Activated CD4-positive, alpha-beta T cell treated with anti-CD3 and anti-CD28 coated beads for 36 hours (primary cell): ENCODE results near the gene KHDC4. TPM values are rescaled to one million over a fixed set of nuclear protein-coding genes. Genes with fewer than 3 reads are reported as not detected.
"Not testable (repeated sequence)": the region's sequence is repeated elsewhere in the genome, so short reads cannot be mapped to it uniquely, and the experiment has no call there.

ENCODE experiments used
- ATAC-seq: fragments of 200-7000 bp; cut with Tn5 transposase; one replicate; pipeline ENCODE4 v1.10.0; 2021; ENCODE audit warnings: mild to moderate bottlenecking, moderate library complexity
- CTCF ChIA-PET: fragments of 350-600 bp; sonication (Branson Sonifier 250); formaldehyde crosslinking; loops from one replicate; lab custom pipeline; 2021; ENCODE audit warnings: antibody characterized with exemption; lab: Charles Lee
- POLR2A ChIA-PET: fragments of 350-600 bp; sonication (Branson Sonifier 250); formaldehyde crosslinking; loops from one replicate; lab custom pipeline; 2021; ENCODE audit warnings: antibody characterized with exemption, inconsistent platforms; lab: Charles Lee
- DNase-seq: peaks from one replicate; pipeline ENCODE4 v3.0.0-alpha.2; 2020
- H3K27ac Mint-ChIP-seq: one replicate; pipeline ENCODE4 v1.8.0; 2021; ENCODE audit warnings: mixed read lengths
- H3K27me3 Mint-ChIP-seq: one replicate; pipeline ENCODE4 v1.8.0; 2021; ENCODE audit warnings: mixed read lengths
- H3K36me3 Mint-ChIP-seq: one replicate; pipeline ENCODE4 v1.8.0; 2021; ENCODE audit warnings: low read depth, mixed read lengths
- H3K4me1 Mint-ChIP-seq: one replicate; pipeline ENCODE4 v1.8.0; 2021; ENCODE audit warnings: mixed read lengths
- H3K4me3 Mint-ChIP-seq: one replicate; pipeline ENCODE4 v1.8.0; 2021; ENCODE audit warnings: mild to moderate bottlenecking, moderate library complexity, mixed read lengths
- H3K9me3 Mint-ChIP-seq: one replicate; pipeline ENCODE4 v1.8.0; 2021; ENCODE audit warnings: low read depth, mixed read lengths
- intact Hi-C, 2 experiments: fragments of 100-400 bp; cut with DNase I in 1 of 2; cut with micrococcal nuclease in 1 of 2; formaldehyde crosslinking; loops; one replicate each; pipeline versions ENCODE4 v1.14.2 to v1.15.1; 2022 to 2024; cut with DNase I, micrococcal nuclease
- total RNA-seq, 2 experiments: library from RNA; stranded (reverse); gene quantifications; one replicate each; pipeline ENCODE4 v1.2.3, GENCODE V29; 2021

Gene KHDC4
- total RNA-seq, 2 experiments from 2014 or later: 68.7 to 97.5 TPM

DNA sequence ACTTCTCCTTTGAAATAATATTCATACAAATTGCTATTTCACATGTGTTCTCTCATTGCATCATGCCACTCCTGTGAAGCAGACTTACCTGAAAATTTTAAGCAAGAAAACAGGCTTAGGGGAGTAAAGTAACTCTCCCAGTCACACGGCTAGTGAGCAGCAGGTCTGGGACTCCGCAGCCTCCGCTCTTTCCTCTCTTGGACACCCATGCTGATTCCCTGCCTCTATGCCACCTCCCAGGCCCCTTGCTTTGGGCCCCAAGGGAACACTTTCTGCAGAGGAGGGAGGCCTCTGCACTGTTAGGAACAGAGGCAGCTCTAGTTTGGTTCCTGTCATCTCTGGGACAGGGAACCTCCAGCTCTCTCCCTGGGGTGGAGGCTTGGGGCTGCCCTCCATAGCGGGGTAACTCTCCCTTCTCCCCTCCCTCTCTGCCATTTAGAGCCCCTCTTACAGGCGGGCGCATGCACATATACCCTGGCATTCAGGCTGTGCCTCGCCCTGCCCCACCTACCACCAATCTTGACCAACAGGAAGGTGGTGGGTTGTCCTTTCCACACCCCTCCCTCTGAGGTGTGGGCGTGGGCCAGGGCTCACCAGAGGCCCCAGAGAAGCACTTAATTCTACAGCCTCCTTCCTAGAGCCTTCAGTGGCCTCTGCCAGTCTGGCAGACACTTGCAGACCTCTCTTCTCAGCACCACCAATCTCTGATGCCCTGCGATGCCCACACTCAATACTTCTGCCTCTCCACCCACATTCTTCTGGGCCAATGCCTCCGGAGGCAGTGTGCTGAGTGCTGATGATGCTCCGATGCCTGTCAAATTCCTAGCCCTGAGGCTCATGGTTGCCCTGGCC lies 7.0 kb upstream of the KHDC4 start, which contains the start of gene RXFP4:
Gene RXFP4, plus strand, starts transcription at position 646 of the 852 bp plus-strand sequence. Its CDS starts 72 bp downstream, at position 718.
- DNase-seq (peak; percentile 28), ATAC-seq (peak; percentile 4)
- intact Hi-C loops: no loop called here
- H3K4me1 Mint-ChIP-seq: peaks cover 65% of the 10 kb centered on the region
- peak within 1 kb of the TSS; percentile 92 for H3K27ac Mint-ChIP-seq
- ChIA-PET CTCF (interaction anchor here (5.2 kb wide), 1 partner anchor 49 kb away, joined by 72 read pairs; no protein-coding TSS in a partner anchor), POLR2A (interaction anchor here (1.2 to 2.0 kb wide), 2 partner anchors 35 to 76 kb away, joined by 3 to 13 read pairs; no protein-coding TSS in a partner anchor)
- peaks cover 16% of the 10 kb centered on the region for H3K36me3 Mint-ChIP-seq
- no peaks in the 10 kb centered on the region for H3K27me3 Mint-ChIP-seq
- no peak within 1 kb of the TSS for H3K4me3 Mint-ChIP-seq
- no peaks in the 10 kb centered on the region for H3K9me3 Mint-ChIP-seq

DNA sequence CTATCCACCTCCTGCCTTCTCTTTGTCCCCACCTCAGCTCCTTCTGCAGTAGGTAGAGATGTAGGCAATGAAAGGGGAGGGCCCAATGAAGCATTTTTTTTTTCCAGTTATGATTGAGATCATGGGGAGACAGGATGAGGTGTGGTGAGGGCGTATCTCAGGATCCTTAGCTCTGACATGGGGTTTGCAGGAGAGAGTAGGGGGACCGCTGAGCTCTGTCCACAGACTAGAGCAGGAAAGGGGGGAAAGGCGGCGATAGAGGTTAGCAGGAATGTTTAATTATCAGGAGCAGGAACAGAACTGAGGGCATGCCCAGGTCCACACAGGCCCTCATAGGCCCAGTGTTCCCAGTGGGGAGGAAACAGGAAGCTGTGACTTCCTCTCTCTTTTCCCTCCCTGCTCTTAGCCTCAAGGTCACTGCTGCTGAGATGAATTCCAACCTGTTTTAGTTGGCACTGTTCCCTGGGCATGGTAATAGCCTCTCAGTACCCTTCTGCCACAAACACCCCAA lies 6.3 kb upstream of the KHDC4 start:
- intact Hi-C loops: no loop called here
- CTCF ChIA-PET: interaction anchor here (0.7 to 5.2 kb wide), 2 partner anchors 50 to 526 kb away, joined by 3 to 72 read pairs; no protein-coding TSS in a partner anchor
- peaks cover 58% of the 10 kb centered on the region for H3K4me1 Mint-ChIP-seq

DNA sequence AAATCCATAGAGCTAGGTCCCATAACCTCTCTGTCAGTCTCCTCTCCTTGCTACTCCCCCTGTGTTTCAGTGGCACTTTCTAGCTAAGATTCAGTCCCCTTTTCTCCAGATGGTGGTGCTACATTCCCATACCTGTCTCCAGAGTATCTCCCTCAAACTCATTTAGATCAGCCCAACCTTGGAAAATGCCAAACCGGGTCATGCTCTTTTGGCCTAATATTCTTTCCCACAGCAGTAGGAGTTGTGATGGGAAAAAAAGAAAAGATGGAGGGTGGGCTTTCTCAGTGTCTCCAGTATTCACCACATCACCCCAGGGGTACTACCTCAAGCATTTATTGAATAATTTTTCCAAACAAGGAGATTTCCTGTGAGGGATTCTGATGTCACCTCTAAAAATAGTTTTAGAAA lies 4.0 kb upstream of the KHDC4 start:
- Mint-ChIP-seq H3K9me3 (no peaks in the 10 kb centered on the region), H3K4me1 (peaks cover 44% of the 10 kb centered on the region), H3K4me3 (no peak overlapping the region), H3K27ac (peak overlapping the region; percentile 63), H3K36me3 (no peaks in the 10 kb centered on the region), H3K27me3 (no peaks in the 10 kb centered on the region)
- POLR2A ChIA-PET: interaction anchor here (0.6 to 1.4 kb wide), 4 partner anchors 8 to 287 kb away, joined by 3 to 11 read pairs (median 5); partner anchors contain the start of gene ARHGEF2
- DNase-seq (peak; percentile 42), ATAC-seq (peak; percentile 18)
- intact Hi-C loops: loop anchor here (1.0 kb wide), 2 partner anchors 51 to 128 kb away; no protein-coding TSS in a partner anchor
- CTCF ChIA-PET: interaction anchor here (0.6 to 5.2 kb wide), 26 partner anchors 8 to 687 kb away, joined by 3 to 72 read pairs (median 4); partner anchors contain the start of gene ARHGEF2

More for the DNA sequence above, 6.3 kb upstream of the KHDC4 start:
- DNase-seq: peak; percentile 29
- no peaks in the 10 kb centered on the region for H3K9me3 Mint-ChIP-seq
- POLR2A ChIA-PET: interaction anchor here (0.6 to 2.0 kb wide), 4 partner anchors 14 to 76 kb away, joined by 3 to 13 read pairs (median 4); no protein-coding TSS in a partner anchor
- no peaks in the 10 kb centered on the region for H3K27me3 Mint-ChIP-seq
- H3K36me3 Mint-ChIP-seq: peaks cover 10% of the 10 kb centered on the region
- peak overlapping the region; percentile 92 for H3K27ac Mint-ChIP-seq
- peak; percentile 65 for ATAC-seq
- no peak overlapping the region for H3K4me3 Mint-ChIP-seq

DNA sequence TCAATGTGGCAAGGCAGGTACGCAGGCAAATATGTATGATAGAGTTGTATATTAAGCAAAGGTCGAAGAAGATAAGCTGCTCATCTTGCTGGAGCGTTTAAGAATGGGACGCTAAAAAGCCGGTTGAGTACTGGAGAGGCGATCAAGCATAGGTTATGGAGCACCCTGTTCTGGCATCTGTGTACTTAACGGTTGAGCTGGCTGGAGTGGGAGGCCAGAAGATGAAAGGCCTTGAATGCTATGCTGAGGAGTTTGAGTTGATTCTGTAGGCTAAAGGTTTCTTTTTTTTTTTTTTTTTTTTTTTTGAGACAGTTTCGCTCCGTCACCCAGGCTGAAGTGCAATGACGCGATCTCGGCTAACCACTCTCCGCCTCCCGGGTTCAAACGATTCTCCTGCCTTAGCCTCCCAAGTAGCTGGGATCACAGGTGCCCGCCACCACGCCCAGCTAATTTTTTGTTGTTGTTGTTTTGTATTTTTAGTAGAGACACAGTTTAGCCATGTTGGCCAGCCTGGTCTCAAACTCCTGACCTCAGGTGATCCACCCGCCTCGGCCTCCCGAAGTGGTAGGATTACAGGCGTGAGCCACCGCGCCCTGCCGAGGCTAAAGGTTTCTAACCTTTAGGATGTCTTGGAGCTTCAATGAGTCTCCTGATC lies 850 bp upstream of the KHDC4 start:
- Mint-ChIP-seq H3K4me1 (peaks cover 48% of the 10 kb centered on the region), H3K27me3 (no peaks in the 10 kb centered on the region), H3K36me3 (peaks cover 24% of the 10 kb centered on the region), H3K9me3 (no peaks in the 10 kb centered on the region), H3K4me3 (no peak overlapping the region), H3K27ac (no peak overlapping the region)
- intact Hi-C loops: loop anchor here (1.0 to 2.0 kb wide), 12 partner anchors 11 to 403 kb away; partner anchors contain the start of genes ARHGEF2 (in 2 of the 2), CCT3 (in 2 of the 2), SYT11 (in 2 of the 2) and TSACC (in 2 of the 2)
- DNase-seq (no peak), ATAC-seq (no peak)
- POLR2A ChIA-PET: interaction anchor here (0.8 to 5.5 kb wide), 7 partner anchors 11 to 96 kb away, joined by 3 to 62 read pairs (median 6); partner anchors contain the start of gene ARHGEF2
- CTCF ChIA-PET: interaction anchor here (0.6 to 5.4 kb wide), 13 partner anchors 9 to 162 kb away, joined by 3 to 42 read pairs (median 6); partner anchors contain the start of gene ARHGEF2

DNA sequence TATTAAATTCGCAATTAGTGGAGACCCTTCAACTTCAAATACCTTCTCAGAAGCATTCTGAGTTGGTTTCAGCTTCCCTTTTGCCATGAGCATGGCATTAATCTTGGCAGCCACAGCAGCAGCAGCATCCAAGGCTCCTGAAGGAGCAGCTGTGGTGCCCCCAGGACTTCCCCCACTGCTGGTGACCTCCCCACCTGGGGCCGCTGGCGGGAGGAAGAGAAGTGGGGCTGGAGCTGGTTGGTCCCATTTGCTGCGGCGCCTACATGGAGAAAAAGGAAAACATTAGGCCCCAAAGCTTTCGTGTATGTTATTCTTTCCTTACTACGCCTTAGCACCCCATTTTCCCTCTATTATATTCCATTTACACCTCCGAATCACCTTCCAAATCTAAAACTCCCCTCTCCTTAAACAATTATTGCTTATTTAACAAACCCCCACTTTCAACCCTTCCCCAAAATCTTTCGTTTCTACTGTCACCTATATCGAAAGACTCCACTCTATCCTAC lies 569 bp downstream of the KHDC4 start:
- H3K9me3 Mint-ChIP-seq: no peaks in the 10 kb centered on the region
- no peaks in the 10 kb centered on the region for H3K27me3 Mint-ChIP-seq
- peaks cover 33% of the 10 kb centered on the region for H3K36me3 Mint-ChIP-seq
- ChIA-PET CTCF (interaction anchor here (0.6 to 5.4 kb wide), 11 partner anchors 10 to 706 kb away, joined by 3 to 42 read pairs (median 7); partner anchors contain the start of gene ARHGEF2), POLR2A (interaction anchor here (0.6 to 5.5 kb wide), 6 partner anchors 12 to 97 kb away, joined by 3 to 62 read pairs (median 6); partner anchors contain the start of genes ARHGEF2 and SYT11)
- peaks cover 50% of the 10 kb centered on the region for H3K4me1 Mint-ChIP-seq
- intact Hi-C loops: loop anchor here (1.0 to 2.0 kb wide), 12 partner anchors 13 to 405 kb away; partner anchors contain the start of genes ARHGEF2 (in 2 of the 2), CCT3 (in 2 of the 2), SYT11 (in 2 of the 2) and TSACC (in 2 of the 2)
- no peak overlapping the region for H3K27ac Mint-ChIP-seq
- no peak overlapping the region for H3K4me3 Mint-ChIP-seq
- DNase-seq (peak; percentile 36), ATAC-seq (no peak)

DNA sequence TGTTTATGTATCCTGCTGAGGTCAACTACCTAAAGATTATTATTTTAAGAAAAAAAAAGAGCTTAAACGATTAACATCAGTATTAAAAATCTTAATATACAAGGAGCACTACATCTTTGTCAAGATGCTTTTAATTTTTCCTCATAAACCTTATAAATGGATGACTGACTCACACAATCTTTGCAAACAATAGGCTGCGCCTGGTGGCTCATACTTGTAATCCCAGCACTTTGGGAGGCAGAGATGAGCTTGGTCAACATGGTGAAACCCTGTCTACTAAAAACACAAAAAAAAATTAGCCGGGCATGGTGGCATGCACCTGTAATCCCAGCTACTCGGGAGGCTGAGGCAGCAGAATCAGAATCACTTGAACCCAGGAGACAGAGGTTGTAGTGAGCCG lies 1.7 kb downstream of the KHDC4 start:
- Mint-ChIP-seq H3K36me3 (peaks cover 44% of the 10 kb centered on the region), H3K27me3 (no peaks in the 10 kb centered on the region), H3K9me3 (no peaks in the 10 kb centered on the region), H3K4me1 (peaks cover 41% of the 10 kb centered on the region), H3K27ac (no peak overlapping the region), H3K4me3 (no peak overlapping the region)
- ChIA-PET POLR2A (interaction anchor here (0.6 to 5.5 kb wide), 7 partner anchors 17 to 173 kb away, joined by 3 to 62 read pairs (median 4); partner anchors contain the start of gene ARHGEF2), CTCF (interaction anchor here (0.7 to 5.4 kb wide), 10 partner anchors 11 to 134 kb away, joined by 3 to 42 read pairs (median 6); partner anchors contain the start of gene ARHGEF2)
- DNase-seq: no peak
- intact Hi-C loops: no loop called here
- no peak for ATAC-seq

DNA sequence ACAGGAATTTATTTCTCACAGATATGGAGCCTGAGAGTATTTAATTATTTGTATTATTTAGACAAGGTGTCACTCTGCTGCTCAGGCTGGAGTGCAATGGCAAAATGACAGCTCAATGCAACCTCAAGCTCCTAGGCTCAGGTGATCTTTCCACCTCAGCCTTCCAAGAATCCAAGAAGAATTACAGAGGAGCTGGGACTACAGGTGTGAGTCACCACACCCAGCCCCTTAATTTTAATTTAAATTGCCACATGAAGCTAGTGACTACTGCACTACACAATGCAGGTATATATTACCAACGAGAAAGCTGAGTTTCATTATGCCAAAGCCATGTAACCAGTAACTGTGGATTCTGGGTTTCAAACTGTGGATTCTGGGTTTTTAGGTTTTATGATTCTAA lies 2.1 kb downstream of the KHDC4 start:
- H3K36me3 Mint-ChIP-seq: peaks cover 47% of the 10 kb centered on the region
- peak overlapping the region; percentile 17 for H3K27ac Mint-ChIP-seq
- H3K27me3 Mint-ChIP-seq: no peaks in the 10 kb centered on the region
- CTCF ChIA-PET: interaction anchor here (0.7 to 5.4 kb wide), 10 partner anchors 11 to 134 kb away, joined by 3 to 42 read pairs (median 6); partner anchors contain the start of gene ARHGEF2
- ATAC-seq (no peak), DNase-seq (no peak)
- no peak overlapping the region for H3K4me3 Mint-ChIP-seq
- no peaks in the 10 kb centered on the region for H3K9me3 Mint-ChIP-seq
- intact Hi-C loops: no loop called here
- POLR2A ChIA-PET: interaction anchor here (0.6 to 5.5 kb wide), 7 partner anchors 17 to 174 kb away, joined by 3 to 62 read pairs (median 3); partner anchors contain the start of gene ARHGEF2
- H3K4me1 Mint-ChIP-seq: peaks cover 41% of the 10 kb centered on the region

DNA sequence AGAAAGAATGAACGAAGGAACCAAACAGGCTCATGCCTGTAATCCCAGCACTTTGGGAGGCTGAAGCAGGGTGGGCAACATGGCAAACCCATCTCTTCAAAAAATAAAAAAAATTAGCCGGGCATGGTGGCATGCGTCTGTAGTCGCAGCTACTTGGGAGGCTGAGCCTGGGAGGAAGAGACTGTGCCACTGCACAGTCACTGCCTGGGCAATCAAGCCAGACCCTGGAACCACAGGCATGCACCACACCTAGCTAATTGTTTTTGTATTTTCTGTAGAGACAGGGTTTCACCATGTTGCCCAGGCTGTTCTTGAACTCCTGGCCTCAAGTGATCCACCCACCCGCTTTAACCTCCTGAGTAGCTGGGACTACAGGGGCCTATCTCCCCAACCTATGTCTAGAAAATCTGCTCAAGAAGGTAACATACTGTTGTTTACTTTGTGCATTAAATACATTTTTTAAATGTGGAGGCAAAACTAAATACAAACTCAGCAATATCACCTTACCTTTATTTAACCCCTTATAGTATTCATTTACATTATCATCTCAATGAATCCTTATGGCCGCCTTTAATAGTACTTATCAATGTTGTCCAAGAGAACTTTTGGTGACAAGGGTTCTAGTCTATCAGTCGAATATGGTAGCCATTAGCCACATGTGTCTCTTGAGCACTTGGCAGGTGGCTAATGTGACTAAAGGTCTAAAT lies 2.7 kb downstream of the KHDC4 start:
- Mint-ChIP-seq H3K36me3 (peaks cover 53% of the 10 kb centered on the region), H3K27me3 (no peaks in the 10 kb centered on the region), H3K27ac (peak overlapping the region; percentile 31), H3K4me3 (peak overlapping the region; percentile 43), H3K4me1 (peaks cover 41% of the 10 kb centered on the region), H3K9me3 (no peaks in the 10 kb centered on the region)
- ATAC-seq (no peak), DNase-seq (no peak)
- CTCF ChIA-PET: interaction anchor here (0.8 to 5.4 kb wide), 10 partner anchors 10 to 135 kb away, joined by 3 to 42 read pairs (median 7); partner anchors contain the start of gene ARHGEF2
- intact Hi-C loops: loop anchor here in 1 of 2 experiments (2.0 kb wide), 1 partner anchor 15 kb away; no protein-coding TSS in a partner anchor
- POLR2A ChIA-PET: interaction anchor here (0.5 to 5.5 kb wide), 7 partner anchors 17 to 134 kb away, joined by 3 to 62 read pairs (median 4); partner anchors contain the start of genes ARHGEF2 and GON4L

DNA sequence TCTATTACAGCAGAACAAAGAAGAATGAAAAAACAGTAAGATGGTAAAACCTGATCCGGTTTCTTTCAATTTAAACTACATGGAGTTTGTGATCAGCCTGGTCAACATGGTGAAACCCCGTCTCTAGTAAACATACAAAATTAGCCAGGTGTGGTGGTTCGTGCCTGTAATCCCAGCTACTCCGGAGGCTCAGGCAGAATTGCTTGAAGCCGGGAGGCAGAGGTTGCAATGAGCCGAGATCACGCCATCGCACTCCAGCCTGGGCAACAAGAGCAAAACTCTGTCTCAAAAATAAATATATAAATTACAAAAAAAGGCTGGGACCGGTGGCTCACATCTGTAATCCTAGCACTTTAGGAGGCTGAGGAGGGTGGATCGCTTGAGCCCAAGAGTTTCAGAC lies 3.5 kb downstream of the KHDC4 start:
- ATAC-seq, DNase-seq, H3K9me3 Mint-ChIP-seq, H3K27me3 Mint-ChIP-seq: not testable (repeated sequence)
- ChIA-PET CTCF (interaction anchor here (0.8 to 5.4 kb wide), 5 partner anchors 14 to 136 kb away, joined by 3 to 42 read pairs (median 5); no protein-coding TSS in a partner anchor), POLR2A (interaction anchor here (0.6 to 5.5 kb wide), 3 partner anchors 15 to 45 kb away, joined by 3 to 62 read pairs (median 4); partner anchors contain the start of gene ARHGEF2)
- H3K27ac Mint-ChIP-seq: peak overlapping the region; percentile 42
- H3K4me1 Mint-ChIP-seq: peaks cover 41% of the 10 kb centered on the region
- peaks cover 60% of the 10 kb centered on the region for H3K36me3 Mint-ChIP-seq
- intact Hi-C loops: loop anchor here in 1 of 2 experiments (2.0 kb wide), 1 partner anchor 14 kb away; no protein-coding TSS in a partner anchor
- H3K4me3 Mint-ChIP-seq: peak overlapping the region; percentile 45
